AG10803 (cell line): ENCODE results near the gene KYAT1.
"Not testable (repeated sequence)": the region's sequence is repeated elsewhere in the genome, so short reads cannot be mapped to it uniquely, and the experiment has no call there.

Source experiments
- DNase-seq: peaks from one replicate; pipeline ENCODE4 v3.0.0; 2010; ENCODE audit warnings: low read depth
- H3K4me3 ChIP-seq: 2 replicates; pipeline ENCODE4 v1.5.1; 2011; ENCODE audit warnings: mild to moderate bottlenecking, low read length, control low read depth
- TF ChIP-seq, protein P1 (sequence below): conservative IDR thresholded peaks from 2 replicates; pipeline ENCODE4 v1.5.1; 2011; ENCODE audit warnings: mild to moderate bottlenecking, low read length, control low read depth, inconsistent platforms

The KYAT1 gene

DNA sequence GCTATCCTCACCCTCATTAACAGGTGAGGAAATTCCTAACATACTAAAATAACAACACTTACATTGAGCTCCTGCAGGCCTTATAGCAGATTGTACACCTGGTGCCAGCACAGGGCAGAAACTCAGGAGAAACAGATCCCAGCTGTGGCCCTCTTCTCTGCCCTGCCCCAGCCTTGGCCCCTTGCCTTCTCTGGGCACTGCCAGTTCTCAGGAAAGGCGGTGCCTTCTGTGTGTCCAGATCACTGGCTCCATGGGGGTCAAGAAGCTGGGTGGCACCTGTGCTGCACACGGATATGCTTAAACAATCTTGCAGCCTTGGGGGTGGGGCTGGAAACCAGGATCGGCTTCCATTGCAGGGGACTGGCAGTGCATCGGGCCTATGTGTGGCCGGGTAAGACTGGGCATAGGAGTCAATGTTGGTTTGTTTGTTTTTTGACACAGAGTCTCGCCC is 19.3 kb downstream of the KYAT1 start:
- DNase-seq: no peak
- H3K4me3 ChIP-seq: no peak overlapping the region
- TF ChIP-seq, protein P1, sequence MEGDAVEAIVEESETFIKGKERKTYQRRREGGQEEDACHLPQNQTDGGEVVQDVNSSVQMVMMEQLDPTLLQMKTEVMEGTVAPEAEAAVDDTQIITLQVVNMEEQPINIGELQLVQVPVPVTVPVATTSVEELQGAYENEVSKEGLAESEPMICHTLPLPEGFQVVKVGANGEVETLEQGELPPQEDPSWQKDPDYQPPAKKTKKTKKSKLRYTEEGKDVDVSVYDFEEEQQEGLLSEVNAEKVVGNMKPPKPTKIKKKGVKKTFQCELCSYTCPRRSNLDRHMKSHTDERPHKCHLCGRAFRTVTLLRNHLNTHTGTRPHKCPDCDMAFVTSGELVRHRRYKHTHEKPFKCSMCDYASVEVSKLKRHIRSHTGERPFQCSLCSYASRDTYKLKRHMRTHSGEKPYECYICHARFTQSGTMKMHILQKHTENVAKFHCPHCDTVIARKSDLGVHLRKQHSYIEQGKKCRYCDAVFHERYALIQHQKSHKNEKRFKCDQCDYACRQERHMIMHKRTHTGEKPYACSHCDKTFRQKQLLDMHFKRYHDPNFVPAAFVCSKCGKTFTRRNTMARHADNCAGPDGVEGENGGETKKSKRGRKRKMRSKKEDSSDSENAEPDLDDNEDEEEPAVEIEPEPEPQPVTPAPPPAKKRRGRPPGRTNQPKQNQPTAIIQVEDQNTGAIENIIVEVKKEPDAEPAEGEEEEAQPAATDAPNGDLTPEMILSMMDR: no peak

DNA sequence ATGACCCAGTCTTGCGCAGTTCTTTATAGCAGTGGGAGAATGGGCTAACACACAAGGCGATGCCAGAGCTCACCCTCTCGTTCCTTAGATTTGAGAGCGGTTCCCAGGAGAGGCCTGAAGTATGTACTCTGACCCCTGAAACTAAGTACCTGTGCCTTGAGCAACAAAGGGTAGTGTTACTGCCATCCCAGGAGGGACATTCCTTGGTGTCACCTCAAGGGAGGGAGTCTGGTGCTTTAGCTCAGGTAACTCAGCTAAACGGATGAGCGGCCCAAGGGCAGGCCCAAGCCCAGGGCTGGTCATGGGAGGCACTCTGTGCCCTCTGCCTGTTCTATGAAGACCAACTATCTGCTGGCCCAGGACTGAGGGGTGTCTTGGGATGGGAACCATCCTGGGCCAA is 20.2 kb downstream of the KYAT1 start:
- TF ChIP-seq, protein P1: no peak
- no peak for DNase-seq
- no peak overlapping the region for H3K4me3 ChIP-seq

DNA sequence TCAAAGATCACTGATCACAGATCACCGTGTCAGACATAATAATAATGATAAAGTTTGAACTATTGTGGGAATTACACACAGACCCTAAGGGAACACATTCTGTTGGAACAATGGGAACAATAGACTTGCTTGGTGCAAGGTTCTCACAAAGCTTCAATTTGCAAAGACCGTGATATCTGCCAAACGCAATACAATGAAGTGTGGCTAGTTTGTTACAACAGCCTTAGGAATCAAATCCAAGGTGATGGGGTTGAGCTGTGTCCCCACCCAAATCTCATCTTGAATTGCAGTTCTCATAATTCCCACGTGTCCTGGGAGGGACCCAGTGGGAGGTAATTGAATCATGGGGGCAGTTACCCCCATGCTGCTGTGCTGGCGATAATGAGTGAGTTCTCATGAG is 20.8 kb downstream of the KYAT1 start:
- no peak overlapping the region for H3K4me3 ChIP-seq
- no peak for DNase-seq
- TF ChIP-seq, protein P1: no peak

DNA sequence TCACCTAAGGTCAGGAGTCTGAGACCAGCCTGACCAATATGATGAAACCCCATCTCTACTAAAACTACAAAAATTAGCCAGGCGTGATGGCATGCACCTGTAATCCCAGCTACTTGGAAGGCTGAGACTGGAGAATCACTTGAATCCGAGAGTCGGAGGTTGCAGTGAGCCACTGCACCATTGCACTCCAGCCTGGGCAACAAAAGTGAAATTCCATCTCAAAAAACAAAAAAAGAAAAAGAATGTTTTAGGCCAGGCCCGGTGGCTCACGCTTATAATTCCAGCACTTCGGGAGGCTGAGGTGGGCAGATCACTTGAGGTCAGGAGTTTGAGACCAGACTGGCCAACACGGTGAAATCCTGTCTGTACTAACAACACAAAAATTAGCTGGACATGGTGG is 23.3 kb downstream of the KYAT1 start:
- DNase-seq, H3K4me3 ChIP-seq: not testable (repeated sequence)

DNA sequence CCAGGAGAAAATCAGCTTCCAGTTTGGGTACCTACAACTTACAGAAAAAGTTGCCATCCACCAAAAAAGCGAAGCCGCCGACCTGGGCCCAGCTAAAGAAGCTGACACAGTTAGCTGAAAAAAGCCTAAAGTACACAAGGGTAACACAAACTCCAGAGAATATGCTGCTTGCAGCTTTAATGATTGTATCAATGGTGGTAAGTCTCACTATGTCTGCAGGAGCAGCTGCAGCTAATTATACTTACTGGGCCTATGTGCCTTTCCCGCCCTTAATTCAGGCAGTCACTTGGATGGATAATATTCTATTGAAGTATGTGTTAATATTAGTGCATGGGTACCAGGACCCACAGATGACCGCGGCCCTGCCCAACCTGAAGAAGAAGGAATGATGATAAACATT is 27.3 kb downstream of the KYAT1 start:
- not testable (repeated sequence) for DNase-seq

DNA sequence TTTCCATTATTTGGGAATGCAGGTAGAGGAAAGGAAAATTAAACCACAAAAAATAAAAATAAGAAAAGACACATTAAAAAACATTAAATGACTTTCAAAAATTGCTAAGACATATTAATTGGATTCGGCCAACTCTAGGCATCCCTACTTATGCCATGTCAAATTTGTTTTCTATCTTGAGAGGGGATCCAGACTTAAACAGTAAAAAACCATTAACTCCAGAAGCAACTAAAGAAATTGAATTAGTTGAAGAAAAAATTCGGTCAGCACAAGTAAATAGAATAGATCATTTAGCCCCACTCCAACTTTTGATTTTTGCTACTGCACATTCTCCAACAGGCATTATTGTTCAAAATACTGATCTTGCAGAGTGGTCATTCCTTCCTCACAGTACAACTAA is 29.1 kb downstream of the KYAT1 start:
- H3K4me3 ChIP-seq, DNase-seq: not testable (repeated sequence)

More for the DNA sequence above, 27.3 kb downstream of the KYAT1 start:
- H3K4me3 ChIP-seq: not testable (repeated sequence)

DNA sequence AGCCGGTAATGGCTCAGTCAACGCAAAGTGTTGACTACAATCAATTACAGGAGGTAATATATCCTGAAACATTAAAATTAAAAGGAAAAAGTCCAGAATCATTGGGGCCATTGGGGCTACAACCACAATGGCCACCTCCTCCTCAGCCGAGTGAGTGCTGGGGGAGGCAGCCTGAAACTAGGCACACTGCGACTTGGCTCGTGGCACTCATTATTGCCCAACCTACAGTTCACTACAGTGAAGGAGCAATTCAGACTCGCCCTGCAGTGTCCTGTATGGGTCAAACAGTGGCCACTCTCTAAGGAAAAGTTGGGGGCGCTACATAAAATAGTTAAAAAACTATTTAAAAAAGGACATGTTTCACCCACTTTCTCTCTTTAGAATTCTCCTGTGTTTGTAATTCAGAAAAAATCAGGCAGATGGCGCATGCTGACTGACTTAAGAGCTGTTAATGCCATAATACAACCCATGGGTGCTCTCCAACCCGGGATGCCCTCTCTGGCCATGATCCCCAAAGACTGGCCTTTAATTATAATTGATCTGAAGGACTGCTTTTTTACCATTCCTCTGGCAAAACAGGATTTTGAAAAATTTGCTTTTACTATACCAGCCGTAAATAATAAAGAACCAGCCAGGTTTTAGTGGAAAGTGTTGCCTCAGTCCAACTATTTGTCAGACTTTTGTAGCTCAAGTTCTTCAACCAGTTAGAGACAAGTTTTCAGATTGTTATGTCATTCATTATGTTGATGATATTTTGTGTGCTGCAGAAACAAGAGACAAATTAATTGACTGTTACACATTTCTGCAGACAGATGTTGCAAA is 29.8 kb downstream of the KYAT1 start:
- H3K4me3 ChIP-seq: not testable (repeated sequence)
- peak; percentile 53 for DNase-seq
- TF ChIP-seq, protein P1: peak; percentile 51

DNA sequence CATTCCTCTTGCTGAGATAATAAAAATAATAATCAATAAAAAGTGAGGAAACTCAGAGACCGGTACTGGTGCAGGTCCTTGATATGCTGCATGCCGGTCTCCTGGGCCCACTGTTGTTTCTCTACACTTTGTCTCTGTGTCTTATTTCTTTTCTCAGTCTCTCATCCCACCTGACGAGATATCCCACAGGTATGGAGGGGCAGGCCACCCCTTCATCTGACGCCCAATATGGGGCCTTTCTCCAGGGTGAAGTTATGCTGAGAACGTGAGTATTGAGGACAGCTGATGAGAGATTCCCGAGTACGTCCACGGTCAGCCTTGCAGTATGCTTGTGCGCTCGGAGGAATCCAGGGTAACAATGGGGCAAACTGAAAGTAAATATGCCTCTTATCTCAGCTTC is 30.7 kb downstream of the KYAT1 start:
- DNase-seq, H3K4me3 ChIP-seq: not testable (repeated sequence)

DNA sequence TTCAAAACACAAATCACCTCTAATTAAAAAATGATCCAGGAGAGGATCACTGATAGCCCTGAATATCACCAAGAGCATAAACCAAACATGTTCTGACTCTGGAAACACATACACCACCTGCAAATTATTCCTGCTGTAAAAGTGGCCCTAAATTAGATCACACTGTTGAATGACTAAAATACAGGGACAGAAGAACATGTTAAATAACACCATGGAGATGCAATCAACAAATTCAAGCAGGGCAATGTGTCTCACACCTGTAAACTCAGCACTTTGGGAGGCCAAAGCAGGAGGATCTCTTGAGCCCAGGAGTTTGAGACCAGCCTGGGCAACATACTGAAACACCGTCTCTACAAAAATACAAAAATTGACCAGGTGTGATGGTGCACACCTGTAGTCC is 33.9 kb downstream of the KYAT1 start:
- no peak overlapping the region for H3K4me3 ChIP-seq
- TF ChIP-seq, protein P1: no peak
- no peak for DNase-seq
